H4 (cell line): ENCODE measurements around the gene GPATCH3. TPM values are rescaled to one million over a fixed set of nuclear protein-coding genes. Genes with fewer than 3 reads are reported as not detected.
"Not testable (repeated sequence)": the region's sequence is repeated elsewhere in the genome, so short reads cannot be mapped to it uniquely, and the experiment has no call there.

Source experiments
- DNase-seq: peaks from one replicate; pipeline ENCODE4 v3.0.0-alpha.2; 2015; ENCODE audit warnings: low spot score
- total RNA-seq: library from RNA; depleted of rRNA; stranded (reverse); fragments of >200 nt; shearing (Covaris generic); gene quantifications from 2 replicates; pipeline ENCODE4 v1.2.3, GENCODE V29; 2014

The GPATCH3 gene
- total RNA-seq, 1 experiment from 2014 or later: 5.1 TPM

DNA sequence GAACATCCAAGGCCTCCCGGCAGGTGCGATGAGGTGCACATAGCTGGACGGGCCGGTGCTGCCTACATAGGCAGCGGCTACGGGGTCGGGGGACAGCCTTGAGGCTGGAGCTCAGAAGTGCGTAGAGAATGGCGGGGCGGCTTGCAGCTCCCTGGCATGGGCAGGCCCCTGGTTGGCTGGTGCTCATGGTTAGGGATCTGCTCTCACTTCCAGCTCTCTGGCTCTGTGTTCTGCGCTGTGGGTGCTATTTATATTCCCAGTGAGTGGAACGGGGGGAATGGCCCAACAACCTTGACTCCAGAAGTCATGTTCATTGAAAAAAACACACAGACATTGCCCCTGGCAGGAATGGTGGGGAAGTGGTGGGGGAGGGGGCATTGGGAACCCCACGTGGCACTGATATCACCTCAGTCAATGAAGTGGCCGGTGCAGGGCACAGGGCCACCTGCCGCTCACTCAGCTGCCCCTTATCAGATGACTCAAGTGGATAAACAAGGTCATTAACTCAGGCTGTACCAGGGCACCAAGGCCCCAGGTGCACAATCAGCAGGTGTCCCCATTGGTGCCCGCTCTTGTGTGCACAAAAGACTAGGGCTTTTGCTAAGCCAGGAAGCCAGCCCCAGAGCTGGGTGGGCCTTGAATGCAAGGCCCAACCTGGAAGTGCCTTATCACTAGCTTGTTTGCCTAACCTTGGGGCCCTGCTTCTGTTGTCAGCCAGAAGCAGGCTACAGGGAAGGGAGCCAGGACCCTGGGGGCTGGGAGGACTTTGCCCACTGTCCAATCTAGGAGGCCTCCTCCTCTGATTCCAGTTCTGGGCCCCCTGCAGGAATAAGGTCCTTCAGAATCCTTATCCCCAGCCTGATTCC is 13.7 kb upstream of the GPATCH3 start, which contains the start of gene NR0B2:
Gene NR0B2 (minus strand): TSS at position 222 of the 866 bp plus-strand sequence. CDS start 35 bp downstream, at position 187.
- no peak for DNase-seq

DNA sequence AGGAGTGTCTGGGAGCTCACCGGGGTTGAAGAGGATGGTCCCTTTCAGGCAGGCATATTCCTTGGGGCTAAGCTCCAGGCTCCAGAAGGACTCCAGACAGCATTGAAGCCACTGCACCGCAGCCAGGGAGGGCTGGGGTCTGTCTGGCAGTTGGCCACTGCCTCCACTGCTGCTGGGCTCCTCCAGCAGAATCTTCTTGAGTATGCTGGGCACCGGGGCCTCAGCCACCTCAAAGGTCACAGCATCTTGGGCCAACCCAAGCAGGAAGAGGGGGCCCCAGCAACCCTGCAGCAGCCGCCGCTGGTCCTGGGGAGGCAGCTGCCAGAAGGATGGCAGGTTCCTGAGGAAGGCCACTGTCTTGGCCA is 13.1 kb upstream of the GPATCH3 start:
- DNase-seq: no peak

DNA sequence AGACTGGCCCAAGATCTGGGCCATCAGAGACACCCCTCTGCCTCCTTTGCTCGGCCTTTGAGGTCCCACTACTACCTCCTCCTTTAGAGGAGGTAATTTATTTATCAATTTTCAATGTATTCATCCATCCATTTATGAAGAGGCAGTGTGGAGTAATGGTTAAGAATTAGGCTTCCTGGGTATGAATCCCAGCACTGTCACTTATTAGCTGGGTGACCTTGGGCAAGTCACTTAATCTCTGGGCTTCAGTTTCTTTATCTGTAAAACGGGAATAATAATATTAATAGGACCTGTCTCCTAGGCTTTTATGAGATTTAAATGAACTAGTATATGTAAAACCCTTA is 11.9 kb upstream of the GPATCH3 start:
- DNase-seq: no peak

- DNase-seq: no peak
Measured at GRCh38 chr1:26911399-26912146, 11.3 kb upstream of the GPATCH3 start.

GRCh38 chr1:26910343-26911160 is 10.3 kb upstream of the GPATCH3 start:
- DNase-seq: no peak

DNA sequence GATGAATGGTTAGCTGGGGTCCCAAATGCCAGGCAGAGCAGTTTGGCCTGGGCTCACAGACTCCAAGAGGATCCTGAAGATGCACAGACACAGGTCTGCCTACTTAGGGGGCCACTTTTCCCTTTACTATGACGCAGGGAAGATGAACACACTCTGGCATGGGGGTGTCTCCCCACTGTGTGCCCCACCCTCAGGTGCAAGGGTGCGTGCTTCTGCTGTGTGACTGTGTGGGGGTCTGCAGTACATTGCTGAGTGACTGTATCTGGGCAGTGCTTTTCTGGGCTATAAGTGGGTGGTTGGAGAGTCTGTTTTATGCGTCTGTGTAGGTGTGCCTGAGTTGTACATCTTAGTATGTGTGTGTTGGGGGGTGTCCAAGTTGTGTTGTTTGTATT is 9.7 kb upstream of the GPATCH3 start:
- DNase-seq: no peak

DNA sequence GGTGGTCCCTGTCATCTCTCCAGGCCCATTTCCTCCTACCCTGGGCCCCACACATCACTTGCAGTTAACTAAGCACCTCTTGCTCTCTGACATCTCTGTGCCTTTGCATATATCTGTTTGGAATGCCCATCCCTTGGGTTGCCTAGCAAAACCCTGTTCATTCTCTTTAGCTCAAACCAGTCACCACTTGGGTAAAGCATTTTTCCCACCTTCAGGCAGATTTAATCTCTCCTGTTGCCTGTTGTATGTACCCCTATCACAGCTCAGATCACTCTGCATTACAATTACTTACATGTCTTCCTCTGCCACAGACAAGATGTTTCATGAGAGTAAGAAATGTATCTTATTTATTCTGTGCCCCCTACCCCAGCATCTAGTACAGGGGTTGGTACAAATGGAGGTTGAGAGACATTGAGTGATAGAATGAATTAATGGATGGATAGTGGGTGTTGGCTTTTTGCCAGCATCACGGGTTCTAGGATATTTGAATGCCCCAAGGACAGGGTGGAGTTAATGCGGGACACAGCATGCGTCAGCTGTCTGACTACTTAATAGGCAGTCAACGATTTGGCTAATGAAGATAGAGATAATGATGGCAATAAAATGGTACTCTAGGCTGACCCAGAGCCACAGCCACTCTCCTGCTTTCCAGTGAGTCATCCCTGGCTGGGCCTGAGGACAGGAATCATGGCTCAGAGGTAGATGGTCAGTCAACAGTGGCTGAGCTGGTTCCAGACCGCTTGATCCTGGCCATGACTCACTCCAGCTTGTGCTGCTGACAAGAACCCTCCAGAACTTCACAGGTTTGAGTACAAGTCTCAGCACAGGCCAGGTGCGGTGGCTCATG is 7.0 kb upstream of the GPATCH3 start:
- peak; percentile 36 for DNase-seq

- no peak for DNase-seq
Measured at GRCh38 chr1:26900815-26901511, 696 bp upstream of the GPATCH3 start.

DNA sequence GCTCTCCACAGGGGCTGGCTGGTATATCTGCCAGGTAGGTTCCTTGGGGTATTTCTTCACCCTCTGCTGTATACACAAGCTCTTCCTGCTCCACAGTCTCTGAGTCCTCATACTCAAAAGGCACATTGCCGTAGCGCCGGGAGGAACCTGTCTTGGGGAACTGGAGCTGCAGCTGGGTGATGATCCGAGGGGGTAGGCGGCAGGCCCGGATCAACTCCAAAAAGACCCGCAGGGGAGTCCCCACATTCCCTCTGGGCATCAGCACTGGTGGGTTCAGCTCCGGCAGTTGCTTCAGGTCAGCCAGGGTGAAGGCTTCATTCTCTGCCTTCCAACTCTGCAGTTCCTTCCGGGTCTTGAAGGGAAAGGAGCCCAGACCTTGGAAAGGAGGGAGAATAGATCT is 2.9 kb downstream of the GPATCH3 start:
- no peak for DNase-seq

DNA sequence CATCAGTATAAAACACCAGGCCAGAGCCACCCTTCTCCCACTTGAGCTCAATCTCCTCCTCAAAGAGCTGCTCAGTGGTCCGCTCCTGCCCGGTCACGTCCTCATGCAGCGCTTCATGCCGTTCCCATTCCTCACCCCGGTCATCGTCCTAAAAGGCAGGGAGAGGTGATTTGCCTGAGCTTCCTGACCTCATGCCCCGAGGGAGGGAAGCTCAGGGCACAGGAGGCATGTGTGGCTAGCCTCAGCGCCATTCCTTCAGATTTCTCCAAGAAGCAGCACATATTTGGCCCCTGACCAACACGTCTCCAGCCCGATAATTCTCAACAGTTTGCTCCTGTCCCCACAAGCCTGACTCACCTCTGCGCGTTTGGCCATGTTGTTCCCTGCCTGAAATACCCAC is 6.0 kb downstream of the GPATCH3 start:
- no peak for DNase-seq

GRCh38 chr1:26890467-26890796 is 9.8 kb downstream of the GPATCH3 start:
- DNase-seq: no peak

GRCh38 chr1:26889551-26890466 is 10.5 kb downstream of the GPATCH3 start, which contains the start of gene GPN2:
Gene GPN2, minus strand, starts transcription at chr1:26890283. Its CDS starts 187 bp downstream, at chr1:26890096.
- peak; percentile 73 for DNase-seq

- DNase-seq: no peak
Measured at GRCh38 chr1:26888231-26888630, 12.0 kb downstream of the GPATCH3 start.

GRCh38 chr1:26887125-26887524 is 13.1 kb downstream of the GPATCH3 start:
- DNase-seq: no peak

DNA sequence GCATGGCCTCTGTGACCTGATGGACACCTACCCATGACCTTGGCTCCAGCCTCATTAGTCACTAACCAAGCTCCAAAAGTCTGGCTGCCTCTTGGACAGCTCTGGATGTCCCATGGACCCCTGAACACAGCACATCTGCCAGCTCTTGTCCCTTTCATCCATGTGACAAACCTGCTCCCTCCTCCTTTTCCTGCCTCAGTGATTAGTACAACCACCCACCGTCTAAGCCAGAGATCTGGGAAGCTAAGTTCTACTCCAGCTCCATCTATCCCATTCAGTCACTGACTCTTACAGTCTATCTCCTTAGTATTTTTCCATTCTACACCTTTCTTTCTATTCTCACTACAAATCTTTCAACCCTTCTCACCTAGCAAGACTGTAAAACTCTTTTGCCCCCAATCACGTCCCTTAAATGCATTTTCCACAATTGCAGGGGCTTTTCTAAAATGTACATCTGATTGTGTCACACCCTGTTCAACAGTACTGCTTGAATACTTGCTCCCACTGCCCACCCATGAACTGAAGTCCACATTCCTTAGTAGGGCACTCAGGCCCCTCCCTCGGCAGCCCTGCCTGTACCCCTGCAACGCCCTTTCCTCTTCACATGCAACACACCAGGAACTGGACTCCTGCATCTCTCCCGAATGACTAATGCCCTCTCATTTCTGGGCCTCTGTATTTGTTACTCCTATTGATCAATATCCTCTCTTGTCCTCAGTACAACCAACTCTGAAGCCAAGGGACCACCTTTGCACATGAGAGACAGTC is 17.4 kb downstream of the GPATCH3 start:
- DNase-seq: no peak

DNA sequence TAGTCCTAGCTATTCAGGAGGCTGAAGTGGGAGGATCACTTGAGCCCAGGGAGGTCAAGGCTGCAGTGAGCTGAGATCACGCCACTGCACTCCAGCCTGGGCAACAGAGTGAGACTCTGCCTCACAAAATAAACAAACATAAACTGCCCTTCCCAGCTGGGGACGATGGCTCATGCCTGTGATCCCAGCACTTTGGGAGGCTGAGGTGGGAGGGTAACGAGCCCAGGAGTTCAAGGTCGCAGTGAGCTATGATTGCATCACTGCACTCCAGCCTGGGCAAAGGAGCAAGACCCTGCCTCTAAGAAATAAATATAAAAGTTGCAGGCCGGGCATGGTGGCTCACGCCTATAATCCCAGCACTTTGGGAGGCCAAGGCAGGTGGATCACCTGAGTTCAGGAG is 18.7 kb downstream of the GPATCH3 start:
- not testable (repeated sequence) for DNase-seq

- no peak for DNase-seq
Measured at GRCh38 chr1:26879793-26880192, 20.5 kb downstream of the GPATCH3 start.

GRCh38 chr1:26877326-26877725 is 22.9 kb downstream of the GPATCH3 start:
- DNase-seq: no peak

- DNase-seq: no peak
Measured at GRCh38 chr1:26874896-26875295, 25.4 kb downstream of the GPATCH3 start.
